NCI-H146 (cell line): Measurements from ENCODE around the gene PEAK3.

Experiments
- DNase-seq: peaks from one replicate; lab custom pipeline; 2025; lab: John Stamatoyannopoulos, UW

PEAK3 gene

DNA sequence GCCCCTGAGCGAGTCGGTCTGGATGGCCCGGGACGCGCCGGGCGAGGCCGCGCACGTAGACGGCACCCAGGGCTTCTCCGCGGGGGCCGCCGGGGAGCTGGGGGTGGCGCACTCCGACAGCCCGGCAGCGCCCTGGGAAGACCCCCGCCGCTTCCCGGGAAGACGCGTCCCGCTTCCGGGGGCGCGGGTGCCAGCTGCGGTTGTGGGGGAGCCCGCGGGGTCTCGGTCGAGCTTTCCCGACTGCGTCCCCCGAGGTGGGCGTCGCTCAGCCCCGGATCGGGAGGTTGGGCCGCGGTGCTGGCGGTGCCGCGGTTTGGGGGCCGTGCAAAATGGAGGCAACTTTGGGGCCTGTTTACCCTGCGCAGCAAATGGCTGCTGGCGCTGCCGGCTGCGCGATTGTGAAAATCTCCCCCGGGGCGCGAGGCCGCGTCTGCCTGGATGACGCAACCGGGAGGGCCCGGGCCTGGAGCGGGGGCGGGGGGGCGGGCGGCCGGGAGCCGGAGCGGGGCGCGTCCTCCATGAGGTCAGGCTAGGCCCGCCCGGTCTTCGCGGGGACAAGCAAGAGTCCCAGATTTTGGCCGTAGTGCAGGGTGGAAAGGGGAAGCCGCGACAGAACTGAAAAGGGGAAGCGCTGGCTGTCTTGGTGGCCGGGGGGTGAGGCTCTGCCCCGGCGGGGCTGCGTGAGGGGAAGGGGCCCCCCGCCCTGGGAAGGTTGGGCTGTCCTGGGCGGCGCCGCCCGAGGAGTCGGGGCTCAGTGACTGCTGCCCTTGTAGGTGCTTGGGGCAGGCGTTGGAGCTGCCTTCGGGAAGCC is 11.3 kb downstream of the PEAK3 start:
- DNase-seq, result peak; percentile 64

DNA sequence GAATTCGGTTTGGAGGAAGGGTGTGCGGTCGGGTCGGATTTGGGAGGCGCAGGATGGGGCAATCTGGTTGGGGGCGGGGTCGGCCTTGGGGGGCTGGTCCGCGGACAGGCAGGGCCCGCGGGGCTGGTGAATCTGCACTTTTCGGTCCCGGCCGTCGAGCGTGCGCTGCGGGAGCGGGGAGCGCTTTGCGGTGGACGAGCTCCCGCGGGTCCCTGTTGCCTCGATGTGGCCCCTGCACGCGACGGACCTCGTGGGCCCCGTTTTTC is 11.9 kb downstream of the PEAK3 start:
- no peak for DNase-seq

- DNase-seq, result peak; percentile 90
Observed at GRCh38 chr19:2269244-2270156, 12.5 kb downstream of the PEAK3 start.

GRCh38 chr19:2268861-2269243 is 13.1 kb downstream of the PEAK3 start:
- DNase-seq, result no peak

- no peak for DNase-seq
Observed at GRCh38 chr19:2268480-2268830, 13.5 kb downstream of the PEAK3 start.

- DNase-seq, result no peak
Observed at GRCh38 chr19:2266183-2266993, 15.6 kb downstream of the PEAK3 start.

- DNase-seq, result no peak
Observed at GRCh38 chr19:2261438-2262172, 20.4 kb downstream of the PEAK3 start.

GRCh38 chr19:2260341-2260805 is 21.6 kb downstream of the PEAK3 start:
- no peak for DNase-seq

DNA sequence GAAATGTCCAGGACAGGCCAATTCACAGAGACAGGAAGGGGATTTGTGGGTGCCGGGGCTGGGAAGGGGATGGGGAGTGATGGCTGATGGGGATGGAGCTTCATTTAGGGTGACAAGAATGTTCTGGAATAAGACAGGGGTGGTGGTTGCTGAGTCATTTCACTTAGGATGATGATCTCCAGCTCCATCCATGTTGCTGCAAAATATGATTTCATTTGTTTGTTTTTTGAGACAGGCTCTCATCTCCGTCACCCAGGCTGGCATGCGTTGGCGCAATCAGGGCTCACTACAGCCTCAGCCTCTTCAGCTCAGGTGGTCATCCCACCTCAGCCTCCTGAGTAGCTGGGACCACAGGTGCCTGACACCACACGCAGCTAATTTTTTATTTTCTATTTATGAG is 22.6 kb downstream of the PEAK3 start:
- no peak for DNase-seq

GRCh38 chr19:2255982-2256685 is 25.8 kb downstream of the PEAK3 start, which contains the start of gene JSRP1:
JSRP1 (minus strand) TSS chr19:2256417; CDS start chr19:2255314, 1,103 bp downstream.
- peak; percentile 87 for DNase-seq

DNA sequence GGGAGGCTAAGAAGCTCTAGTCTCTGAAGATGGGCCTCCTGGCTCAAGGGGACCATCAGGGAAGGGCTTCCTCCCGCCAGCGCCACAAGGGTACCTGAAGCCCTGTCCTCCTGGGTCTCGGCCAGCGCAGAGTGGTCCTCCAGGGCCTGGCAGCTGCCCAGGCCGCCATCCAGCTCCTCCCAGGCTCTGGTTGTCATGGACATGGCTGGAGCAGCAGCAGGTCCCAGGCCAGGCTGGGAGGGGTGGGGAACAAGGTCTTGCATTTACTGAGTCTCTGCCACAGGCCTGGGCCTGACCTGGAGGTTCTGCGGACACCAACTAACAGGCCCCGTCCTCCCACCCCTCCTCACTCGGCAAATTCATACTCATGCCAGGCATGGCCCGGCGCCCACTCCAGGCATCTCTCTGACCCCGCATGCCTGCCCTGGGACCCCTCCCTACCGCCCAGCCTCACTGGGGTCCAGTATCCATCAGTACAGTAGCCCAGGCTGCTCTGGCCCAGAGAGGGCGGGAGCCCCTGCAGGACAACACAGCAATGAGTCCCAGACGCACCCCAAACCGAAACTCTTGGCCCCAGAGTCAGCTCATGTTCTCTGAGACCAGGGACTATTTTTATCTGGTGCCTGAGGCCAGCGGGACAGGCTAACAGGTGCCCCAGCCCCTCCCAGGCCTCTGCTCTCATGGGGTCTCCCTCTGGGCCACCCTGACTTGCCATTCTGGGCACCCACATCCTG is 26.7 kb downstream of the PEAK3 start:
- DNase-seq, result no peak

GRCh38 chr19:2254064-2254872 is 27.7 kb downstream of the PEAK3 start:
- no peak for DNase-seq

DNA sequence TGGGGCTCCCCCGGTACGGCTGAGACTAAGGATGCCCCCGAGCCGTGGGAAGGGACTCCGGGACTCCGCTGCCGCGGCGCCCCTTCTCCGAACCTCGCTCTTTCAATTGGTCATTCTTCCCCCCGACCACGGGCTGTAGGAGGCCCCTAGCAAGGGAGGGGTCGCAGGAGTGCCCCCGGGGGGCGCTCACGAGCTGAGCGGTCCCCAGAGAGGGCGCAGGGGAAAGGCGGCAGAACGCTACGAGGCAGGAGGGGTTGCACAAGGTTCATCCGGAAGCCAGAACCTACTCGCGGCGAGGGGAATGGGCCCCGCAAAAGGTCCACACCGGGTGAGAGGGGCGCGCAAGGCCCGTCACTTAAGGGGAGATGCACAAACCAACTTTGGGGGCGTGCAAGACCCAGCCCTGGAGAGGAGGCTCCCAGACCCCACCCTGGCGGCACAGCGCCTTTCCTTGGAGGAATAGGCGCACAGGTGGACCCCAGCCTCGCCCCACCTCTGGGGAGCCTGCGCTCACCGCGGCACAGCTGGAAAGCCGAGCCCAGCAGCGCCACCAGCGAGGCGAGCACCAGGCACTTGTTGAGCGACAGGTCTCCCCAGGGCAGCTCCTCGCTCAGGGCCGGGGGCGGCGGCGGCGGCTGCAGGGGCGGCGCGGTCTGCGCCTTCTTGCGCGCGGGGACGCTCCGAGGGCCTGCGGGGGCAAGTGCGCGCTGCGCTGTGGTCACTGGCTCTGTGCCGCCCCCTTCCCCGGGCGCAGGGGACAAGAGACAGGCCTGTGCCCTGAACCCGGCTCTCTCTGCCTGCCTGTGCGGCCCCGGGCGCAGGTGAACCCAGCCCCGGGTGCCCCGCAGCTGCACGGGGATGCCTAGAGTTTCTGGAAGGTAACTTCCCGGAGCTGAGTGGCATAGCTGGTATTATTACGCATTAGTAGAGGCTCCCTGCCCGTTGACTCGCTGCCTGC is 28.6 kb downstream of the PEAK3 start:
- DNase-seq, result no peak

DNA sequence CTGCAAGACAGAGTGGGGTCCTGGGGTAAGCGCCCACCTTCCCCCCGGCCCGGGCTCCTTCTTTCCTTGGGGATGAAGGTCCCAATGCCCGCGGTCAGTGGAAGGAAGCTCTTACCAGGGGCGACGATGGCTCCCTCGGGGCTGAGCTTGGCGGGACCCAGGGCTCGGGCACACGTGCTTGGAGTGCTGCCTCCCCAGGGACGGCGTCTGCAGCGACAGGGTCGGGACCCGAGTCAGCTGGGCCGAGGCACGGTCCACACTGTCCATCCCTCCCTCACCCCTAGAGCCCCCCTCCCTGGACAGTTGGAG is 29.2 kb downstream of the PEAK3 start:
- no peak for DNase-seq

DNA sequence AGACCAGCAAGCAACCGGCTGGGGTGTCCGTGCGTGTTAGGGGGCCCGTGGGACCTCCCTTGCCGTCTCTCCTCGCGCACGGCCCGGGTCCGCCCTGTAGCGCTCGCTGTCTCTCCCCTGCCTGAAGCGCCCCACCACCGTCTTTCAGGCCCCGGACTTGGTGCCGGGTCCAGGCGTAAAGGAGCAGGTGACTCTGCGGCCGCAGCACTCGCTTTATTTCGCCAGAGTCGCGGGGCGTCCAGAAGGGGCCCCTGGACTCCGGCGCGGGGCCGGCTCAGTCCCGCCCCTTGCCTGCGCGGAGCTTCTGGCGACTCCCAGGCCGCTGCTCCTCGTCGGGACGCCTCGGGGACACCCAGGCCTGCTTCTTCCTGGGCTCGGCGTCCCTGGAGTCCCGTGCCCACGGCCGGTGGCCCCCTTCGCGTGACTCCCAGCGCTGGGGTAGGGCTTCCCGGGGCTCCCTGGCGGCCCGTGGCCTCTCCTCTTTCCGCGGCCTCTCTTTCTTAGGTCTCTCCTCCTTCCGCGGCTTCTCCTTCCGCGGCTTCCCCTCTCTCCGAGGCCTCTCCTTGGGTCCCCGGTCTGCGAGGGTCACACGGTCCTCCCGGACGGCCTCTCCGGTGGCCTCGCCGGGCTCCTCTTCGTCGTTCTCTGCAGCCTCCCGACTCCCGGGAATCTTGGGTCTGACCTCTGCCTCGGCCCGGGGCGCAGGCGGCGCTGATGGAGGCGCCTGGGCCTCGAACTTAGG is 29.7 kb downstream of the PEAK3 start:
- no peak for DNase-seq

GRCh38 chr19:2251106-2252054 is 30.6 kb downstream of the PEAK3 start:
- no peak for DNase-seq

DNA sequence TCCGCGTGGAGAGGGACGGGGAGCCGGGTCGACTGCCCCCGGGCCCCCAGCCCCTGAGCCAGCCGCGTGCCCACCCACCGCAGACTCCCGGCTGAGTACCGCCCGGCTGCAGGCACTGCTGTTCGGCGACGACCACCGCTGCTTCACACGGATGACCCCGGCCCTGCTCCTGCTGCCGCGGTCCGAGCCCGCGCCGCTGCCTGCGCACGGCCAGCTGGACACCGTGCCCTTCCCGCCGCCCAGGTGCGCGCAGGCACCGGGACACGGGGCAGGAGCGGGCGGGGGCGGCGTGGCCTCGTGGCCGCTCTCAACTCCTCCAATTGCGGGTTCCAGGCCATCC is 31.2 kb downstream of the PEAK3 start:
- no peak for DNase-seq
